Measurements from ENCODE around the gene ZNF232.

GRCh38 chr17:5121186-5121841 lies 9.6 kb upstream of the ZNF232 start:
- TF ChIP-seq EP300 (IDR thresholded peaks at IDR 0.05) (no peak), POLR2AphosphoS5 (IDR thresholded peaks at IDR 0.05) (no peak), CTCF (IDR thresholded peaks at IDR 0.05) (no peak), POLR2A (IDR thresholded peaks at IDR 0.05; ENCODE audit: low read depth) (no peak)

Measured in esophagus muscularis mucosa (tissue), 4 donors.